Epithelial cell of esophagus (primary cell): ENCODE measurements around the gene PLA2G4A.

Source experiments
- DNase-seq: peaks from one replicate; pipeline ENCODE4 v3.0.0; 2010; ENCODE audit warnings: low read depth
- H3K4me3 ChIP-seq: 2 replicates; pipeline ENCODE4 v1.5.1; 2011; ENCODE audit warnings: mild to moderate bottlenecking, low read length, control low read depth
- TF ChIP-seq, protein P1 (sequence below): IDR thresholded peaks from 2 replicates; pipeline ENCODE4 v1.5.1; 2011; ENCODE audit warnings: low read depth, mild to moderate bottlenecking, low read length, control low read depth, inconsistent platforms; ENCODE audit not compliant: insufficient read depth; ENCODE audit errors: missing control alignments

PLA2G4A gene

DNA sequence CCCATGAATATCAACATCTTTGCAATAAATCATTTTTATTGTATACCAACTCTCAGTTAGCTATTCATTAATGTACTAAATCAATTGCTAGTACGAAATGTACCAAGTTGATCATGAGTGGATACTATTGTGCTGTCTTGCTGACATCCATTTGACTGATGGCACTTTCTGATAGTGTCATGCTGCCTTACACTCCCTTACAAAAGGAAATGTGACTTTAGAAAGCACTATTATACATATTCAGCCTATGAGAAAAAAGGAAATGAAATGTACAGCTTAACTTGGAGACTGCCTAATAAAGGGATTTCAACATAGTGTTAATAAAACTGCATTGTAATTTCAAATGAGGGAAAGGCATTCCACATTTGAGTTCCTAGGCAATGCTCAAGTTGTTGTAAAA, 52.2 kb downstream of the PLA2G4A start:
- H3K4me3 ChIP-seq = no peak overlapping the region
- no peak for DNase-seq
- TF ChIP-seq, protein P1, sequence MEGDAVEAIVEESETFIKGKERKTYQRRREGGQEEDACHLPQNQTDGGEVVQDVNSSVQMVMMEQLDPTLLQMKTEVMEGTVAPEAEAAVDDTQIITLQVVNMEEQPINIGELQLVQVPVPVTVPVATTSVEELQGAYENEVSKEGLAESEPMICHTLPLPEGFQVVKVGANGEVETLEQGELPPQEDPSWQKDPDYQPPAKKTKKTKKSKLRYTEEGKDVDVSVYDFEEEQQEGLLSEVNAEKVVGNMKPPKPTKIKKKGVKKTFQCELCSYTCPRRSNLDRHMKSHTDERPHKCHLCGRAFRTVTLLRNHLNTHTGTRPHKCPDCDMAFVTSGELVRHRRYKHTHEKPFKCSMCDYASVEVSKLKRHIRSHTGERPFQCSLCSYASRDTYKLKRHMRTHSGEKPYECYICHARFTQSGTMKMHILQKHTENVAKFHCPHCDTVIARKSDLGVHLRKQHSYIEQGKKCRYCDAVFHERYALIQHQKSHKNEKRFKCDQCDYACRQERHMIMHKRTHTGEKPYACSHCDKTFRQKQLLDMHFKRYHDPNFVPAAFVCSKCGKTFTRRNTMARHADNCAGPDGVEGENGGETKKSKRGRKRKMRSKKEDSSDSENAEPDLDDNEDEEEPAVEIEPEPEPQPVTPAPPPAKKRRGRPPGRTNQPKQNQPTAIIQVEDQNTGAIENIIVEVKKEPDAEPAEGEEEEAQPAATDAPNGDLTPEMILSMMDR = no peak

DNA sequence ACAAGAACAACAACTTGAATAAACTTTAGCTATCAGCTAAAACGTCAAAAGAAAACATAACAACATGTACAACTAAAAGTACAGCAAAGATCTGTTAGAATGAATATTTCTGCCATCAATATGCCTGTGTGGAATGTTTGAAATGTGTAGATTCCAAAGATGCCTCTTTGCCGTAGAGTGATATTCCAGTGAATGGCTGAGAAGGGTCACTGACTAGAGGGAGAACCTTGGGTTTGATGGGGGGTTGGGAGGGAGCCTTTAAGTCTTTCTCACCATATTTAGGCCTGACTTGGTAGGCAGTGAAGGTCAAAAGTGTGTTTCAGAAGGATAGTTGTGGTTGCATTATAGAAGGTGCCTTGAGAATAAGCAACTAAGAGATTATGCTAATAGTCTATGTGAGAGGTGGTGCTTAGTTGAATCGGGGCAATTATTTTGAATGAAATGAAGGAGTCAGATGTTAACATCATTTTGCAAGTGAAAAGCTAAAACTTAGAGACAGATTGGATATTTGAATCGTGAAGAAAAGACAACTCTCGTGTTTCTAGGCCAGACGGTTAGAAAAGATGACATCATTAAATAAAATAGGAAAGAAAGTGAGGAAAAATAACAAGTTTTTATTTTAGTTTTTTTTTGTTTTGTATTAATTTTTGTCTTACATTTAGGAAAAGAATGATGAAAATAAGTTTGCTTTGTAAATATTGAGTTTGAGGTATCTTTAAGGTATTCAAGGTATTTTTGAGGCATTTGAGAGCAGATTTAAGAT, 53.8 kb downstream of the PLA2G4A start:
- TF ChIP-seq, protein P1 = no peak
- H3K4me3 ChIP-seq = no peak overlapping the region
- no peak for DNase-seq

DNA sequence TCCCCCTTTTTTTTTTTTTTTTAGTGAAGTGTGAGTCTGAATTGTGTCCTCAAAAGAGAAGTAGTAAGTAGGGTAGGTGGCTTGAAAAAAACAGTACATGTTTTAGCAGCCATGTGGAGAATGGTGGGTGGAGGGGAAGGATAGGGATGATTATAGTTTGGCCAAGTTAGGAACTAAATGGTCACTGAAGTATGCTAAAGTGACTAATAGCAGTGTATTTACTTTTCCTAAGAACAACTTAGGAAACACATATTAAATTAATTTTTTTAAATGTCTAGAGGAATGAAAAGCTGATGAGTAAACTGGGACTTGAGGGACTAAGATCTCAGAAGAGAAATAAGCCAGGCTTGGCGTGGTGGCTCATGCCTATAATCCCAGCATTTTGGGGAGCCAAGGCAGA, 55.5 kb downstream of the PLA2G4A start:
- TF ChIP-seq, protein P1 = no peak
- H3K4me3 ChIP-seq = no peak overlapping the region
- no peak for DNase-seq

DNA sequence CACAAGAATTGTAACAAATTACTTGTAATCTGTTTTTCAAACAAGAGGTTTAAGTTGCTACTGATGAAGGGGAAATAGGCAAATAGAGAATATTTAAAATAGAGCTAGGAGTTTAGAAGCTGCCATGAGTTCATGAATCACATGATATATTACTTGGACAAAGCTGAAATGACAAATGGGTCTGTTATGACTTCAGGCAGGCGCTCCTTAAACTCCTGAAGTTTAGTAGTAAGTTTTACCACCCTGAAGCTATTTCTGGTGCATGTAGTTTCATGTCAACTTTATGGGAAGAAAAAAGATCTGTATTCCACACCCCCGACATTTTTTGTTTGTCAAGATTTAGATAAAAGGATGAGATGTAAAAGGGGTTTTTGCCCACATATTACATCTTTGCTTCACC, 58.5 kb downstream of the PLA2G4A start:
- H3K4me3 ChIP-seq = no peak overlapping the region
- peak; percentile 72 for DNase-seq
- TF ChIP-seq, protein P1 = no peak

DNA sequence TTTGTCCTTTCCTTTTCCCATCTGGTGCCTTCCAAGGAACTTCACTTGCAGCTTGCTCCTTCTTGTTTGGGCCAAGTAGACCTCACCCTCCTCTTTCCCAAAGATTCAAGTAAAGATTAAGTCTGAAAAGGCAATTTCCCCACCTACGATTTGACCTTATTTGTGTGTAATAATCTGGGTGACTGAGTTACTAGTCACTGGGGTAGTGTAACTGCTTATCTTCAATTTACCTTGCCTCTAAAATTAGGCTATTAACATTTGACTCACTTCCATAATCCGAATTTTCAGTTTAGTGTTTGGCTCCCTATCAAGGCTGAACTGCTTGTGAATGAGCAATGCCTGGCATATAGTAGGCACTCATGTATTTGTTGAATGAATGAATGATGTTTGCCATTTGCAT, 59.6 kb downstream of the PLA2G4A start:
- TF ChIP-seq, protein P1 = no peak
- peak; percentile 5 for DNase-seq
- H3K4me3 ChIP-seq = no peak overlapping the region

DNA sequence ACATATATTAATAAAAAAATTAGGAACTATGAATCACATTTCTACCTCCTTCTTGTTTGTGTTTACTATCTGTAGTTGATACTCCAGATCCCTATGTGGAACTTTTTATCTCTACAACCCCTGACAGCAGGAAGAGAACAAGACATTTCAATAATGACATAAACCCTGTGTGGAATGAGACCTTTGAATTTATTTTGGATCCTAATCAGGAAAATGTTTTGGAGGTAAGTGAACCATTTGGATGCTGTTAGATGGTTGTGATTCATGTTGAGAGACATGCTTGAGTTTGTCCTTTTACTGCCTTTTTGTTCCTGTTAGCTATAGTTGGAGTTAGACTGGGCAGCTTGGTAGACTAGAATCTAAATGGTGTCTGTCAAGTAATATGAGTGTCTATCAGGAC, 64.2 kb downstream of the PLA2G4A start:
- no peak overlapping the region for H3K4me3 ChIP-seq
- DNase-seq = no peak
- TF ChIP-seq, protein P1 = no peak

DNA sequence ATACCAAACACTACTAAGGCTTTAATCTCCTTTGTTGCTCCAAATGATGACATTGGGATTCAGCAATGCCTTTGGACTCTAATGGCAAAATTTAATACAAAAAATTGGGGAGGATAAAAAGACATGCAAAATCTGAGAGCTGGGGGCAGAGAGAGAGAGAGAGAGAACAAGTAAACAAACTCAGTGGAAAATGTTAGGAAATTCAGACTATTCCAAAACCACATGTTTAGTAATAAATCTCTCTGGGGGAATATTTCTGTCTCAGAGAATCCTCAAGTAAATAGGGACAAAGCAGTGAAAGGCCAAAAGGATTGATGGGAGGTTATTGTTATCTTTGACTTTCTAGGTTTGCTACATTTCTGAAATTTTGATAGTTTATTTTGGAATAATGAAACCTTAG, 65.7 kb downstream of the PLA2G4A start:
- no peak for DNase-seq
- H3K4me3 ChIP-seq = no peak overlapping the region
- TF ChIP-seq, protein P1 = no peak
